Kidney epithelial cell (primary cell): ENCODE results near the gene CFAP43. TPM values are rescaled to one million over a fixed set of nuclear protein-coding genes. Genes with fewer than 3 reads are reported as not detected.

Source experiments
- DNase-seq: peaks from one replicate; pipeline ENCODE4 v3.0.0-alpha.2; 2010; ENCODE audit warnings: low read depth
- H3K27me3 ChIP-seq: 2 replicates; pipeline ENCODE4 v1.6.0; 2011; ENCODE audit warnings: low read length; ENCODE audit not compliant: control insufficient read depth, insufficient read depth
- H3K36me3 ChIP-seq: 2 replicates; pipeline ENCODE4 v1.5.1; 2011; ENCODE audit warnings: low read length; ENCODE audit not compliant: control insufficient read depth, insufficient read depth
- H3K4me3 ChIP-seq: 2 replicates; pipeline ENCODE4 v1.5.1; 2011; ENCODE audit warnings: low read depth, mild to moderate bottlenecking, control low read depth, low read length
- CTCF ChIP-seq: IDR thresholded peaks from 2 replicates; pipeline ENCODE4 v1.5.1; 2011; ENCODE audit warnings: mild to moderate bottlenecking, moderate library complexity, low read length, control low read depth, inconsistent platforms; ENCODE audit not compliant: insufficient read depth, poor library complexity, severe bottlenecking
- total RNA-seq: library from RNA; depleted of rRNA; stranded (reverse); fragments of >200 nt; gene quantifications from 2 replicates; pipeline ENCODE4 v1.2.3, GENCODE V29; 2015

The CFAP43 gene
- total RNA-seq, 1 donor from 2014 or later, result 0.75 TPM

- DNase-seq, result no peak
- H3K36me3 ChIP-seq, result no peaks in the 10 kb centered on the region
- no peak for TF ChIP-seq CTCF
- H3K27me3 ChIP-seq, result no peaks in the 10 kb centered on the region
- peak overlapping the region; percentile 58 for H3K4me3 ChIP-seq
These were observed 35.7 kb upstream of the CFAP43 start for GRCh38 chr10:104267721-104268404.

GRCh38 chr10:104264783-104265182 lies 32.6 kb upstream of the CFAP43 start:
- Histone ChIP-seq H3K4me3 (no peak overlapping the region), H3K36me3 (peaks cover 2% of the 10 kb centered on the region), H3K27me3 (no peaks in the 10 kb centered on the region)
- no peak for TF ChIP-seq CTCF
- DNase-seq, result no peak

GRCh38 chr10:104262055-104262454 lies 29.9 kb upstream of the CFAP43 start:
- DNase-seq, result no peak
- no peak overlapping the region for H3K4me3 ChIP-seq
- H3K36me3 ChIP-seq, result peaks cover 2% of the 10 kb centered on the region
- no peak for TF ChIP-seq CTCF
- no peaks in the 10 kb centered on the region for H3K27me3 ChIP-seq

GRCh38 chr10:104260775-104261115 lies 28.6 kb upstream of the CFAP43 start:
- H3K4me3 ChIP-seq, result no peak overlapping the region
- H3K36me3 ChIP-seq, result peaks cover 2% of the 10 kb centered on the region
- H3K27me3 ChIP-seq, result no peaks in the 10 kb centered on the region
- TF ChIP-seq CTCF, result no peak
- DNase-seq, result no peak

GRCh38 chr10:104259999-104260774 lies 28.0 kb upstream of the CFAP43 start:
- H3K4me3 ChIP-seq, result no peak overlapping the region
- TF ChIP-seq CTCF, result no peak
- peaks cover 2% of the 10 kb centered on the region for H3K36me3 ChIP-seq
- DNase-seq, result no peak
- H3K27me3 ChIP-seq, result no peaks in the 10 kb centered on the region
